ENCODE data around the gene PLBD1.

DNA sequence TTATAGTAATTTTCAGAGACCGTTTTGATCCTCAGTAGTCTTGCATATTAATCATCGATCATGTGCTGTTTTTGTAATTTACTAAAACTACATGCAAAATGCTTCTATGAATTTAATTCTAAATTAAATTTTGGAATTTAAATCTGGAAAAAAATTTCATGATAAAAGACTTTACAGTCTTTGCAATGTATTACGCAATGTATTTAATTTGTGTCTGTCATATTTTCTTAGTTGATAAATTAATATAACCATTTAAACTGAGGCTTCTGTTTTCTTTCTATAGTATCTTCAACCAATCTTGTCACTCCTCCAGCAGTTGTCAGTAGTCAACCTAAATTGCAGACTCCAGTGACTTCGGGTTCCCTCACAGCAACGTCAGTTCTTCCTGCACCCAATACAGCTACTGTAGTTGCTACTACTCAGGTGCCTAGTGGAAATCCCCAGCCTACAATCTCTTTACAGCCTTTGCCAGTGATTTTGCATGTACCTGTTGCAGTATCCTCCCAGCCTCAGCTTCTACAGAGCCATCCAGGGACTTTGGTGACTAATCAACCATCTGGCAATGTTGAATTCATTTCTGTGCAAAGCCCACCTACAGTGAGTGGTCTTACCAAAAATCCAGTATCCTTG lies 107.4 kb downstream of the PLBD1 start:
- TF ChIP-seq, protein P1, sequence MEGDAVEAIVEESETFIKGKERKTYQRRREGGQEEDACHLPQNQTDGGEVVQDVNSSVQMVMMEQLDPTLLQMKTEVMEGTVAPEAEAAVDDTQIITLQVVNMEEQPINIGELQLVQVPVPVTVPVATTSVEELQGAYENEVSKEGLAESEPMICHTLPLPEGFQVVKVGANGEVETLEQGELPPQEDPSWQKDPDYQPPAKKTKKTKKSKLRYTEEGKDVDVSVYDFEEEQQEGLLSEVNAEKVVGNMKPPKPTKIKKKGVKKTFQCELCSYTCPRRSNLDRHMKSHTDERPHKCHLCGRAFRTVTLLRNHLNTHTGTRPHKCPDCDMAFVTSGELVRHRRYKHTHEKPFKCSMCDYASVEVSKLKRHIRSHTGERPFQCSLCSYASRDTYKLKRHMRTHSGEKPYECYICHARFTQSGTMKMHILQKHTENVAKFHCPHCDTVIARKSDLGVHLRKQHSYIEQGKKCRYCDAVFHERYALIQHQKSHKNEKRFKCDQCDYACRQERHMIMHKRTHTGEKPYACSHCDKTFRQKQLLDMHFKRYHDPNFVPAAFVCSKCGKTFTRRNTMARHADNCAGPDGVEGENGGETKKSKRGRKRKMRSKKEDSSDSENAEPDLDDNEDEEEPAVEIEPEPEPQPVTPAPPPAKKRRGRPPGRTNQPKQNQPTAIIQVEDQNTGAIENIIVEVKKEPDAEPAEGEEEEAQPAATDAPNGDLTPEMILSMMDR (IDR thresholded peaks at IDR 0.05), result no peak
- no peak for TF ChIP-seq POLR2A (IDR thresholded peaks at IDR 0.05)
- no peak for TF ChIP-seq EP300 (IDR thresholded peaks at IDR 0.05; ENCODE audit: low read depth)

Measured in transverse colon (tissue), 3 donors.